Common myeloid progenitor, CD34-positive (primary cell): ENCODE measurements around the gene DROSHA.
"Not testable (repeated sequence)": the region's sequence is repeated elsewhere in the genome, so short reads cannot be mapped to it uniquely, and the experiment has no call there.

Experiments used
- CTCF ChIA-PET: fragments of 350-600 bp; sonication (Branson Sonifier 250); formaldehyde crosslinking; loops from one replicate; lab custom pipeline; 2021; ENCODE audit warnings: antibody characterized with exemption; lab: Charles Lee
- POLR2A ChIA-PET: fragments of 350-600 bp; sonication (Branson Sonifier 250); formaldehyde crosslinking; loops from one replicate; lab custom pipeline; 2021; ENCODE audit warnings: antibody characterized with exemption; lab: Charles Lee
- DNase-seq, 3 donors: peaks; one replicate each; pipeline versions ENCODE4 v3.0.0 to v3.0.0-alpha.2; 2013
- H3K27ac ChIP-seq, 2 experiments: 1 replicate in 1 of 2; 2 replicates in 1 of 2; pipeline ENCODE4 v1.7.0; 2013; ENCODE audit warnings: inconsistent platforms in 2 of 2, low read length in 2 of 2, mild to moderate bottlenecking in 2 of 2, low read depth in 1 of 2, moderate library complexity in 1 of 2; ENCODE audit not compliant: severe bottlenecking in 2 of 2, insufficient read depth in 1 of 2, poor library complexity in 1 of 2
- H3K27me3 ChIP-seq, 5 experiments: replicated peaks in 2 of 5; 1 replicate in 3 of 5; 2 replicates in 2 of 5; pipeline versions ENCODE4 v1.6.1 to v1.7.0; 2013; ENCODE audit warnings: low read length in 4 of 5, mild to moderate bottlenecking in 2 of 5, moderate library complexity in 2 of 5, inconsistent platforms in 1 of 5; ENCODE audit not compliant: insufficient read depth in 5 of 5, control insufficient read depth in 4 of 5
- H3K36me3 ChIP-seq, 4 experiments: 1 replicate in 2 of 4; 2 replicates in 2 of 4; pipeline versions ENCODE4 v1.6.1 to v1.7.0; 2013; ENCODE audit warnings: low read length in 3 of 4, control low read depth in 1 of 4, mild to moderate bottlenecking in 1 of 4; ENCODE audit not compliant: control insufficient read depth in 4 of 4, insufficient read depth in 4 of 4
- H3K4me1 ChIP-seq, 4 experiments: 1 replicate in 3 of 4; 2 replicates in 1 of 4; pipeline versions ENCODE4 v1.6.1 to v1.7.1; 2013; ENCODE audit warnings: low read length in 3 of 4, mild to moderate bottlenecking in 3 of 4, control low read depth in 1 of 4, inconsistent platforms in 1 of 4, moderate library complexity in 1 of 4; ENCODE audit not compliant: control insufficient read depth in 4 of 4, insufficient read depth in 4 of 4; ENCODE audit errors: control extremely low read depth in 1 of 4
- H3K4me3 ChIP-seq, 7 experiments: 1 replicate in 4 of 7; 2 replicates in 3 of 7; pipeline versions ENCODE4 v1.5.1 to v1.7.0; 2013; ENCODE audit warnings: mild to moderate bottlenecking in 7 of 7, low read length in 6 of 7, moderate library complexity in 6 of 7, inconsistent platforms in 2 of 7, low read depth in 2 of 7, control low read depth in 1 of 7; ENCODE audit not compliant: insufficient read depth in 4 of 7, control insufficient read depth in 1 of 7; ENCODE audit errors: extremely low read depth in 1 of 7
- H3K9me3 ChIP-seq, 5 experiments: 1 replicate in 4 of 5; 2 replicates in 1 of 5; pipeline versions ENCODE4 v1.6.1 to v1.7.1; 2013; ENCODE audit warnings: low read length in 4 of 5, mild to moderate bottlenecking in 2 of 5, inconsistent platforms in 1 of 5, low read depth in 1 of 5, moderate library complexity in 1 of 5; ENCODE audit not compliant: control insufficient read depth in 4 of 5, insufficient read depth in 2 of 5; ENCODE audit errors: control extremely low read depth in 1 of 5
- WGBS: methylation state at CpG from one replicate; pipeline ENCODE4 v1.1.5; 2013; ENCODE audit not compliant: insufficient coverage; 5-methylcytosine and 5-hydroxymethylcytosine counted together

Gene DROSHA

DNA sequence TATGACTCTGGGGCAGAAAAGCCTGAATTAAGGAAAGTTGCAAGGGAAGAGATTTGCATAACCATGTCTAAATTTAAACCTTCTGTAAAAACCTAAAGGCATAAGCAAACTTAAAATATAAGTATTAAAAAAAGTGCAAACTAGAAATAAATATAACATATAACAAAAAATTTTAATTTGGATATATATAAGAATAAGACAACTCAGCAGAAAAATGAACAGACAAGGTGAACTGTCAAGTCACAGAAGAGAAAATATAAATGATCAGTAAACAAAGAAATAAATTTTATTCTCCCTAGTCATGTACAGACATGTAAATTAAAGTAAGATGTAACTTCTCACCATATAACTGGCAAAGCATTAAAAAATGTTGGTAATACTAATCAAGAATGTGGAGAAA is 37.2 kb upstream of the DROSHA start:
- ChIA-PET CTCF (no interaction called here), POLR2A (no interaction called here)
- Histone ChIP-seq H3K4me3 (no peak overlapping the region), H3K27ac (no peak overlapping the region), H3K36me3 (no peaks in the 10 kb centered on the region), H3K27me3 (no peaks in the 10 kb centered on the region), H3K9me3 (no peaks in the 10 kb centered on the region), H3K4me1 (peaks cover 0 to 3% (median 0%) of the 10 kb centered on the region in 4 experiments)
- DNase-seq, result no peak

DNA sequence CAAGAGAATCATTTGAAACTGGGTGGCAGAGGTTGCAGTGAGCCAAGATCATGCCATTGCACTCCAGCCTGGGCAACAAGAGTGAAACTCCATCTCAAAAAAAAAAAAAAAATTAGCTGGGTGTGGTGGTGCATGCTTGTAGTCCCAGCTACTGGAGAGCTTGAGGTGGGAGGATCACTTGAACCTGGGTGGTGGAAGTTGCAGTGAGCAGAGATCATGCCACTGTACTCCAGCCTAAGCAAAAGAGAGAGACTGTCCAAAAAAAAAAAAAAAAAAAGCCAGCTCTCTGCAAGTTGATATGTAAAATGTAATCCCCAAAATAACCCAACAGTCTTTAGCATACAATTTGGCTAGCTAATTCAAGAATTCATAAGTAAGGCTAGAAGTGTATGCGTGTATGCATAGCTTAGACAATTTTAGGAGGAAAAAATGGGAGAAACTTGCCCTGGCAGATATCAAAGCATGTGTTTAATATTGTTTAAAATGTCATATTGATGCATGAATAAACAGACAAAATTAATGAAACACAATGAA is 36.5 kb upstream of the DROSHA start:
- Histone ChIP-seq H3K4me1 (peaks cover 0 to 4% (median under 1%) of the 10 kb centered on the region in 4 experiments), H3K27me3 (no peaks in the 10 kb centered on the region), H3K4me3 (no peak overlapping the region), H3K27ac (no peak overlapping the region), H3K36me3 (no peaks in the 10 kb centered on the region), H3K9me3 (no peaks in the 10 kb centered on the region)
- WGBS, result no CpG with 5 or more reads among the region's 1 CpG
- POLR2A ChIA-PET, result no interaction called here
- CTCF ChIA-PET, result interaction anchor here (0.6 kb wide), 1 partner anchor 467 kb away, joined by 3 read pairs; no protein-coding TSS in a partner anchor
- no peak for DNase-seq

DNA sequence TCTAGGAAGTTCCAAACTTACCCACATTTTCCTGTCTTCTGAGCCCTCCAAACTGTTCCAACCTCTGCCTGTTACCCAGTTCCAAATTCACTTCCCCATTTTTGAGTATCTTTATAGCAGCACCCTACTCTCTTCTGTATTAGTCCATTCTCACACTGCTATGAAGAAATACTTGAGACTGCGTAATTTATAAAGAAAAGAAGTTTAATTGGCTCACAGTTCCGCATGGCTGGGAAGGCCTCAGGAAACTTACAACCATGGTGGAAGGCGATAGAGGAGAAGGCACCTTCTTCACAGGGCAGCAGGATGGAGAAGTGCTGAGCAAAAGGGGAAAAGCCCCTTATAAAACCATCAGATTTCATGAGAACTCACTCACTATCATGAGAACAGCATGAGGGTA is 34.5 kb upstream of the DROSHA start:
- H3K36me3 ChIP-seq, POLR2A ChIA-PET, H3K4me3 ChIP-seq, H3K27me3 ChIP-seq, CTCF ChIA-PET, H3K27ac ChIP-seq, H3K9me3 ChIP-seq: not testable (repeated sequence)
- WGBS, result no CpG with 5 or more reads among the region's 3 CpGs
- DNase-seq, result peak in 1 of 3 donors; percentile 18
- H3K4me1 ChIP-seq, result peaks cover 0 to 11% (median 3%) of the 10 kb centered on the region in 4 experiments

DNA sequence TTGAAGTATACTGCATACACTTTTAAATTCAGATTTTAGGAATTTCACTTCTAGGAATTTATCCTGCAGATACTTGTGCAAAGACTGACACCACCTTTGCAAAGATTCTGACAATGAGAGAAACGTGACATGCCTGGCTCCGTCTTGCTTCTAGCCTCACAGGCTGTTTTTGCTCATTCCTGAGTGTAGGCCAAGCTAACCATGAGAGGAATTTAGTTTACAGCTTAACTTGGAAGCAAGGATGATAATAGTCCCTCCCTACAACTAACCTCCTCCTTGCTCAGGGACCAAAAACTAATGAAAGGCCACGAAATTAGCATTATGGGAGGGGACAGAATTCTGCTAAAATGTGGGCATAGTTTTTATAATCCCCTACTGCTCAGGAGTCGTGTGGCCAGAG is 31.3 kb upstream of the DROSHA start:
- POLR2A ChIA-PET, result no interaction called here
- DNase-seq, result peak in 1 of 3 donors; percentile 36
- H3K27me3 ChIP-seq, result no peaks in the 10 kb centered on the region
- CTCF ChIA-PET, result interaction anchor here (1.2 to 1.6 kb wide), 2 partner anchors 19 to 246 kb away, joined by 3 to 5 read pairs; no protein-coding TSS in a partner anchor
- H3K4me3 ChIP-seq, result no peak overlapping the region
- no peaks in the 10 kb centered on the region for H3K9me3 ChIP-seq
- WGBS, result 60% methylated on average over 1 of the region's 4 CpGs
- no peaks in the 10 kb centered on the region for H3K36me3 ChIP-seq
- H3K27ac ChIP-seq, result no peak overlapping the region
- H3K4me1 ChIP-seq, result peaks cover 0 to 11% (median 3%) of the 10 kb centered on the region in 4 experiments

DNA sequence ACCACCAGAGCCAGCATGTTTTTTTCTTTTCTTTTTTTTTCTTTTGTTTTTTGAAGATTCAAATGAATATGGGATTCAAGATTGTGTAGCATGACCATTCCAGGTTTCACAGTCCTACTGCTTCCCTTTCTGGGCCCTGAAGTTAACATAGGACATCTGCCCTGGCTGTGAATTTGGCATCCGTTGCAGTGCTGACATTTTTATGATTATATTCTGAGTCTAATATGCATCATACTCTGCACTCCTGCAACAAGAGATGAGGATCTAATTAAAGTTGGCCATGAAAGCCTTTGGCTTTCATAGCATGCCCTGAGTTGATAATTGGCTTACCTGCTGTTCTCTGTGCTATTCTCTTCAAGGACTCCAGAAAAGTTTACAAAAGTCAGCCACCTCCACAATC is 30.1 kb upstream of the DROSHA start:
- ChIA-PET POLR2A (interaction anchor here (0.7 kb wide), 1 partner anchor 483 kb away, joined by 9 read pairs; no protein-coding TSS in a partner anchor), CTCF (no interaction called here)
- WGBS, result no CpG with 5 or more reads among the region's 1 CpG

DNA sequence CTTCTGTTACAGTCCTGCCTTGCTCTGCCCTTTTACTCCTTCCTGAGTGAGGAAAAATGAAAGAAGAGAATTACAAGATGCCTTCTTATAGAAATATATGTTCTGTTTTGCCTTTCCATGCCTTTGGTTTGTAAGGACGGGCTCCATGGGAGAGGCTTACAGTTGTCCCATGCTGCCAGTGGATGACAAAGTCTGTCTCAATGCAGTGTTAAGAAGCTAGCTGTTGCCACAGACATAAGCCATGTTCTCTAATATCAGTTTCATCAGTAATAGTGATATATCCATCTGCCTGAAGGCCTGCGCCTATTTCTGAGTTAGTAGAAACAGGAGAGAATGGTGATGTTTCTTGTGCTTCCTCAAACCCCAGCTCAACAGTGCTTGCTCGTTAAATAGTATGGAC is 28.0 kb upstream of the DROSHA start:
- H3K9me3 ChIP-seq, result no peaks in the 10 kb centered on the region
- peaks cover 2 to 9% (median 6%) of the 10 kb centered on the region in 4 experiments for H3K36me3 ChIP-seq
- CTCF ChIA-PET, result interaction anchor here (1.6 kb wide), 1 partner anchor 14 kb away, joined by 3 read pairs; no protein-coding TSS in a partner anchor
- H3K4me1 ChIP-seq, result peaks cover 0 to 8% (median 3%) of the 10 kb centered on the region in 4 experiments
- POLR2A ChIA-PET, result no interaction called here
- no CpG with 5 or more reads among the region's 3 CpGs for WGBS
- H3K4me3 ChIP-seq, result no peak overlapping the region
- H3K27ac ChIP-seq, result no peak overlapping the region
- no peaks in the 10 kb centered on the region for H3K27me3 ChIP-seq
- no peak for DNase-seq

More for the DNA sequence above, 30.1 kb upstream of the DROSHA start:
- Histone ChIP-seq H3K27me3 (no peaks in the 10 kb centered on the region), H3K4me1 (peaks cover 0 to 11% (median 3%) of the 10 kb centered on the region in 4 experiments), H3K27ac (no peak overlapping the region), H3K9me3 (no peaks in the 10 kb centered on the region), H3K36me3 (peaks cover 0 to 2% (median 0%) of the 10 kb centered on the region in 4 experiments), H3K4me3 (no peak overlapping the region)
- no peak for DNase-seq

DNA sequence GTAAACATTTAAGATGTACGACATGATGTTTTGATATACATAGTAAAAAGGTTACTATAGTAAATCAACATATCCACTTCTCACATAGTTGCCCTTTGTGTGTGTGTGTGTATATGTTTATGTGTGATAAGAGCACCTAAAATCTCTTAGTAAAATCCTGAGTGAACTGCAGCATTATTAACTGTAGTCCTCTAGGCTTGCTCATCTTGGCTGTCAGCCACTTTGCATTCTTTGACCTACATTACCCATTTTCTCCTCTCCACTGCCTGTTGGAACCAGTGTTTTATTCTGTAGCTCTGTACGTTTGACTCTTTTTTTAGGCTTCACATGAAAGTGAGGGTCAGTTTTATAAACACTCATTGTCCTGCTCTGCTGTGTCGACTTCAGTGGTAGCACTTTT is 24.6 kb upstream of the DROSHA start:
- POLR2A ChIA-PET, result no interaction called here
- CTCF ChIA-PET, result no interaction called here
- DNase-seq, result no peak
- H3K27me3 ChIP-seq, result no peaks in the 10 kb centered on the region
- 100% methylated on average over 2 of the region's 3 CpGs for WGBS
- peaks cover 8 to 36% (median 23%) of the 10 kb centered on the region in 4 experiments for H3K36me3 ChIP-seq
- no peaks in the 10 kb centered on the region for H3K4me1 ChIP-seq
- no peak overlapping the region for H3K4me3 ChIP-seq
- no peaks in the 10 kb centered on the region for H3K9me3 ChIP-seq
- no peak overlapping the region for H3K27ac ChIP-seq
